ENCODE results near the gene PEX10.
A peak's percentile ranks its signal among the peaks of the same experiment; 100 is the strongest.

Gene PEX10

DNA sequence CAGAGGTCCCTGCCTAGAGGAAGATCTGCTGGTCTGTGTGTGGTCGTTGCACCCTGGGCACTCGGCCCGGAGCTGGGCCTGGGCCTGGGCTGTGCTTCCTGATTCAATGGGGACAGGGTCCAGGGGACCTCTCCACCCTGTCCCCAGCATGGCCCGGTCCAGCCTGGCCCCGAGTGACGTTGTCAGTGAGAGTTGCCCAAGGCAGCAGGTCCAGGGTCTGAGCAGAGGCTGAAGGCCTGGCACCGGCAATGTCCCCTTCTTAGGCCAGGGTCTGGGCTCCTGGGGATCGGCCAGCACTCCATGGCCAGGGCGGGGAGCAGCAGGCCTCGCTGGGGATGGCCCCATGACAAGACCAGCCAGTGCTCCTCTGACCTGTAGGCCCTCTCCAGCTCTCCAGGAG, 15.6 kb upstream of the PEX10 start:
- Histone ChIP-seq H3K4me3 (ENCODE audit: insufficient read depth, low read depth, low read length, poor library complexity, severe bottlenecking) (no peak overlapping the region), H3K4me1 (ENCODE audit: control insufficient read depth, insufficient read depth, low read length, poor library complexity, severe bottlenecking) (no peaks in the 10 kb centered on the region), H3K27ac (ENCODE audit: insufficient read depth, low read length, poor library complexity, severe bottlenecking) (no peak overlapping the region), H3K36me3 (ENCODE audit: control insufficient read depth, insufficient read depth, low read length) (no peaks in the 10 kb centered on the region), H3K27me3 (replicated peaks; ENCODE audit: control insufficient read depth, insufficient read depth, low read length, poor library complexity, severe bottlenecking) (no peaks in the 10 kb centered on the region), H3K9me3 (ENCODE audit: control insufficient read depth, low read length) (no peaks in the 10 kb centered on the region)
- DNase-seq: no peak

DNA sequence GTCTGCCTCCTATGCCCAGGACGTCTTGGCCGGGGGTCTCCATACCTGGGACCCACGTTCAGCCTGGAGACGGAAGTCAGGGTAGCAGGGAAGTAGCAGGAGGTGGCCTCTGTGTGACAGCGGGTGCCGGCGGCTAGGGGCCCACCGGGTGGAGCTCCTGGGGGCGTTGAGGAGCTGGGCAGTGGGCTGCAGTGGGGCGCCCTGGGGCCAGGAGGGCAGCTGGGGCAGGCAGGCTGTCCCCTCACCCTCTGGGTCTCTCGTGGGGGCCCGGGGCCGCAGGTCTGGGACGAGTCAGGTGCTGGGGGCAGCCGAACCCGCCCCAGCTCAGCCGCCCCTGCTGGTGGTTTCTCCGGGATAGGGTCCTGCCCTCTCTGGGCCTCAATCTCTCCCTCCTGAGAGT, 14.7 kb upstream of the PEX10 start:
- no peak overlapping the region for H3K27ac ChIP-seq (ENCODE audit: insufficient read depth, low read length, poor library complexity, severe bottlenecking)
- H3K4me1 ChIP-seq (ENCODE audit: control insufficient read depth, insufficient read depth, low read length, poor library complexity, severe bottlenecking): no peaks in the 10 kb centered on the region
- no peaks in the 10 kb centered on the region for H3K36me3 ChIP-seq (ENCODE audit: control insufficient read depth, insufficient read depth, low read length)
- no peaks in the 10 kb centered on the region for H3K27me3 ChIP-seq (replicated peaks; ENCODE audit: control insufficient read depth, insufficient read depth, low read length, poor library complexity, severe bottlenecking)
- H3K9me3 ChIP-seq (ENCODE audit: control insufficient read depth, low read length): no peaks in the 10 kb centered on the region
- no peak for DNase-seq
- H3K4me3 ChIP-seq (ENCODE audit: insufficient read depth, low read depth, low read length, poor library complexity, severe bottlenecking): no peak overlapping the region

DNA sequence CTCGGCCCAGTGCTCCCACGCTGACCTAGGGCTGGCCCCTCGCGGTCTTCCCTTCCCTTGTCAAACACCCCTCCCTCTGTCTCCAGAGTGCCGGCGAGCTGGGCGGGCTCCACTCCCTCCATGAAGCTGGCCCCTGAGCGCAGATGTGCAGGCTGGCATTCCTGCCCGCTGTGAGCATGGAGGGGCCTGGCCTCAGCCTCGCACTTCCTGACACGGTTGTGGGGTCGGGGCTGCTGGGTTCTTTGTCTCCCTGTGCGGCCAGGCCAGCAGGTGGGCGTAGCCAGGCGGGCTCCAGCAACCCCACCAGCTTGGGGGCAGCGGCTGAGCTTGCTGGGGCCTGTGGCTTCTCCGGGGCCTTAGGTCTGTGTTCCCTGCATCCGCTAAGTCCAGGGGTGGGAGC, 14.2 kb upstream of the PEX10 start:
- no peak for DNase-seq
- H3K27ac ChIP-seq (ENCODE audit: insufficient read depth, low read length, poor library complexity, severe bottlenecking): no peak overlapping the region
- no peaks in the 10 kb centered on the region for H3K9me3 ChIP-seq (ENCODE audit: control insufficient read depth, low read length)

DNA sequence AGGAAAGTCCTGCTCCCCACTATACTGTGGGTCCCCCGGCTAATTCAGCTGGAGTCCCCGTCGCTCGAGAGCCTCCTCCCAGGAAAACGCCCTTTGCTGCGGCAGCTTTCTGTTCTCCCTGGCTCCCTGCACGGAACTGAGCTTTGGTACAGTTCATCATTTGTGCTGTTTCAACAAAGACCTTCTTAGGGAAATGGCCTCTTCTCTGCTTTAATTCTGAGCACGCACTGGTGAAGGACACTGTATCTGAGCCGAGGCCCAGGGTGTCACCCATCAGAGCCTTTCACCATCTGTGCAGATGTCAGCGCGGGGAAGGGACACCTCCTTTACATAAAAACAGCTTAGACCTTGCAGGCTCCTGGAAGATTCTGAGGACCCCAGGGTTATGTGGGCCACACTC, 13.5 kb upstream of the PEX10 start:
- DNase-seq: no peak
- H3K27me3 ChIP-seq (replicated peaks; ENCODE audit: control insufficient read depth, insufficient read depth, low read length, poor library complexity, severe bottlenecking): no peaks in the 10 kb centered on the region
- no peaks in the 10 kb centered on the region for H3K4me1 ChIP-seq (ENCODE audit: control insufficient read depth, insufficient read depth, low read length, poor library complexity, severe bottlenecking)
- H3K36me3 ChIP-seq (ENCODE audit: control insufficient read depth, insufficient read depth, low read length): no peaks in the 10 kb centered on the region
- H3K4me3 ChIP-seq (ENCODE audit: insufficient read depth, low read depth, low read length, poor library complexity, severe bottlenecking): no peak overlapping the region
- H3K9me3 ChIP-seq (ENCODE audit: control insufficient read depth, low read length): no peaks in the 10 kb centered on the region
- H3K27ac ChIP-seq (ENCODE audit: insufficient read depth, low read length, poor library complexity, severe bottlenecking): no peak overlapping the region

More for the DNA sequence above, 14.2 kb upstream of the PEX10 start:
- H3K4me3 ChIP-seq (ENCODE audit: insufficient read depth, low read depth, low read length, poor library complexity, severe bottlenecking): no peak overlapping the region
- H3K4me1 ChIP-seq (ENCODE audit: control insufficient read depth, insufficient read depth, low read length, poor library complexity, severe bottlenecking): no peaks in the 10 kb centered on the region
- no peaks in the 10 kb centered on the region for H3K27me3 ChIP-seq (replicated peaks; ENCODE audit: control insufficient read depth, insufficient read depth, low read length, poor library complexity, severe bottlenecking)
- no peaks in the 10 kb centered on the region for H3K36me3 ChIP-seq (ENCODE audit: control insufficient read depth, insufficient read depth, low read length)

DNA sequence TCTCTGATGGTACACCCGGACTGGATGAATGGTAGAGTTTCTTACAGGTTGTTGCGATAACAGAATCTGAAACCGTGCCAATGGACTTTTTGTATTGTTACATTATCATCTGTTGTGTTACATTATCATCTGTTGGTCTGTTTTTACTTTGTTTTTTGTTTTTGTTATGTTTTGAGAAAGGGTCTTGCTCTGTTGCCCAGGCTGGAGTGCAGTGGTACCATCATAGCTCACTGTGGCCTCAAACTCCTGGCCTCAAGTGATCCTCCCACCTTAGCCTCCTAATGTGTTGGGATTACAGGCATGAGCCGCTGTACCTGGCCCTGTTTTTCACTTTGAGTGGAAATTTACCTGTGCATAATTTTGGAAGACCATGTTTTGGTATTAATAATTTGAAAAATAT, 10.2 kb upstream of the PEX10 start:
- H3K27me3 ChIP-seq (replicated peaks; ENCODE audit: control insufficient read depth, insufficient read depth, low read length, poor library complexity, severe bottlenecking): no peaks in the 10 kb centered on the region
- H3K9me3 ChIP-seq (ENCODE audit: control insufficient read depth, low read length): no peaks in the 10 kb centered on the region
- H3K4me3 ChIP-seq (ENCODE audit: insufficient read depth, low read depth, low read length, poor library complexity, severe bottlenecking): no peak overlapping the region

DNA sequence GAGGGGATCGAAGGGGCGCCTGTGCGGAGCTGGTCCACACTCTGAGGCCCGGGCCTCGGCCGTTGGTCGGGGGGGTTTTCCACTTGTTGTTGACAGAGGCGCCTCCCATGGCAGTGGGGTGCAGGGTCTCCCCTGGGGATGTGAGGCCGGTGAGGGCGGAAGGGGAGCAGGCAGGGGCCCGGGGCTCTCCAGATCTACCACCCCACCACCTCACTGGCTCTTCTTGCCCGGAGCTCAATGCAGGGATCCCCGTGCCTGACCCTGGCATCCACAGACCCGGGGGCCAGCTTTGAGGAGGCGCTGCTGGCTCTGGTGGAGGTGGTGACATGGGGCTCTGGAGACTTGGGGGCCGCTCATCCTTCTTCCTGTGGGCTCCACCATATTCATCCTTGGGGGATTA, 7.1 kb upstream of the PEX10 start:
- Histone ChIP-seq H3K4me1 (ENCODE audit: control insufficient read depth, insufficient read depth, low read length, poor library complexity, severe bottlenecking) (peaks cover 26% of the 10 kb centered on the region), H3K9me3 (ENCODE audit: control insufficient read depth, low read length) (no peaks in the 10 kb centered on the region), H3K36me3 (ENCODE audit: control insufficient read depth, insufficient read depth, low read length) (no peaks in the 10 kb centered on the region), H3K27ac (ENCODE audit: insufficient read depth, low read length, poor library complexity, severe bottlenecking) (no peak overlapping the region), H3K4me3 (ENCODE audit: insufficient read depth, low read depth, low read length, poor library complexity, severe bottlenecking) (no peak overlapping the region), H3K27me3 (replicated peaks; ENCODE audit: control insufficient read depth, insufficient read depth, low read length, poor library complexity, severe bottlenecking) (no peaks in the 10 kb centered on the region)
- DNase-seq: no peak

More for the DNA sequence above, 10.2 kb upstream of the PEX10 start:
- Histone ChIP-seq H3K36me3 (ENCODE audit: control insufficient read depth, insufficient read depth, low read length) (no peaks in the 10 kb centered on the region), H3K27ac (ENCODE audit: insufficient read depth, low read length, poor library complexity, severe bottlenecking) (no peak overlapping the region), H3K4me1 (ENCODE audit: control insufficient read depth, insufficient read depth, low read length, poor library complexity, severe bottlenecking) (peaks cover under 1% of the 10 kb centered on the region)
- no peak for DNase-seq

DNA sequence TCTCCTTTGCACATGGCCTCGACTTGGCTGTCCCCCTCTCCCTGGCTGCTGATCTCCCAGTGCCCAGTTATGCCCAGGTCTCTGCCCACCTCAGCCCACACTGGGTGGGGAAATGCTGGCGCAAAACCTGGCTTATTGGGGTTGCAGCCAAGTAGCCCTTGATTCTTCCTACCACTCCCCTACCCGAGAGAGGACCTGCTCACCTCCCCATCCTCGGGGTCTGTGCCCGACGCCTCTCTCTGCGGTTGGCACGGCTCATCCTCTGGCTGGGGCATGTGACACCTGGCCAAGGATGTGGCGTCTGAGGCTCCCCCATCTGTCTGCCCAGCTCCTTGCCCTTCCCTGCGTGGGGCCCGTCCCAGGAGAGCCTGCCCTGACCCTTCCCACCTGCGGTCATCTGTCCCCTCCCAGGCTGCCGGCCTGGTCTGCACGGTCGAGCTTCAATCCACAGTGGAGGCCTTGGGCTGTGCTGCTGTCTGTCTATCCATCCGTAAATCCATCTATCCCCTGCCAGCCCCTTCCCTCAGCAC, 6.5 kb upstream of the PEX10 start:
- no peaks in the 10 kb centered on the region for H3K36me3 ChIP-seq (ENCODE audit: control insufficient read depth, insufficient read depth, low read length)
- H3K4me1 ChIP-seq (ENCODE audit: control insufficient read depth, insufficient read depth, low read length, poor library complexity, severe bottlenecking): peaks cover 31% of the 10 kb centered on the region
- no peak overlapping the region for H3K4me3 ChIP-seq (ENCODE audit: insufficient read depth, low read depth, low read length, poor library complexity, severe bottlenecking)
- H3K27ac ChIP-seq (ENCODE audit: insufficient read depth, low read length, poor library complexity, severe bottlenecking): no peak overlapping the region
- no peak for DNase-seq
- H3K9me3 ChIP-seq (ENCODE audit: control insufficient read depth, low read length): no peaks in the 10 kb centered on the region
- no peaks in the 10 kb centered on the region for H3K27me3 ChIP-seq (replicated peaks; ENCODE audit: control insufficient read depth, insufficient read depth, low read length, poor library complexity, severe bottlenecking)

DNA sequence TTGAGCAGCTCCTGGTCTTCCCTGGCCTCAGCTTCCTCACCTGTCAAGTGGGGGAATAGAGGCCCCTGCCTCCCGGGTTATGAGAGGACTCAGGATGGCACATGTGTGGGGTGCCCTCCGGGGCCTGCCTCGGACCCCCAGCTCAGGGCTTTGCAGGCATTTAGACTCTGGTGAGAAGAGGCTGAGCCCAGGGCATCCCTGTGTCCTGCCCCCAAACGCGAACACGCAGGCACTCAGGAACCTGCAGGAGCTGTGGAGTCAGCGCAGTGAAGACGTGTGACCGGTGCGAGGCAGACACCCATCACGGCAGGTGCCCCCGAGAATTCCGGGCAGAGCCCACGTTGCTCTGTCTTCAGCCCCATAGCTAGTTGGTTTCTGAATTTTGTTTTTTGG, 5.5 kb upstream of the PEX10 start:
- no peak overlapping the region for H3K27ac ChIP-seq (ENCODE audit: insufficient read depth, low read length, poor library complexity, severe bottlenecking)
- DNase-seq: no peak
- H3K4me1 ChIP-seq (ENCODE audit: control insufficient read depth, insufficient read depth, low read length, poor library complexity, severe bottlenecking): peaks cover 41% of the 10 kb centered on the region
- H3K9me3 ChIP-seq (ENCODE audit: control insufficient read depth, low read length): no peaks in the 10 kb centered on the region
- H3K4me3 ChIP-seq (ENCODE audit: insufficient read depth, low read depth, low read length, poor library complexity, severe bottlenecking): no peak overlapping the region
- H3K27me3 ChIP-seq (replicated peaks; ENCODE audit: control insufficient read depth, insufficient read depth, low read length, poor library complexity, severe bottlenecking): no peaks in the 10 kb centered on the region
- no peaks in the 10 kb centered on the region for H3K36me3 ChIP-seq (ENCODE audit: control insufficient read depth, insufficient read depth, low read length)

DNA sequence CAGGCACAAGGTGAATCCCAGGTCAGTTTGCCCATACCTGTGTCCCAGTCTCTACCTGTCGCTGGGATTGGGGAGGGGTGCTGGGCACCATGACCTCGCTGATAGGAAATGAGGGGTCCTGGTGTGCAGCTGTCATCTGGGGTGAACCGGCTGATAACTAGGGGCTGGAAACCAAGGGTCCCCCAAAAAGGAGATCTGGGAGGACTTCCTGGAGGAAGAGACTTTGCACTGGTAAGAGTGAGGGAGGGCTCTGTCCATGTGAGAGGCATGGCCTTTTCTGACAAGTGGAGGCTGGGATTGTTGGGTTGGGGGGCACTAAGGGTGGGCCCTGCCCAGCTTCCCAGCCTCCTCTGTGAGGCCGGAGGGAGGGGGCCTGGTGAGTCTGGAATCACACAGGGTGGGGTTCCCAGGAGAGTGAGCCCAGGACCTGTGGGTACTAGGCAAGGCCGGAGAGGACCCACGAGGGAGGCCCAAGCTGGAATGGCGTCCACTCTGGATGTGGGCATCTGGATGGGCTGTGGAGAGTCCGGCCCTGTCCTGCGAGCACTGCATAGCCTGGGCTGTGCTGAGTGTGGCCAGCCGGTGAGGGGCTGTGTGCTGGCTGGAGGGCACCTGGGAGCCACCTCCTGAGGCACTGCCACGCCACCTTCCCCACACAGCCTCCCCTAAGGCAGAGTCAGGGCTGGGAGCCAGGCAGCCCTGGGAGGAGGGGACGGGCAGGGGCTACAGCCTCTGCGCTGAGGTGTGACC, 4.9 kb upstream of the PEX10 start:
- Histone ChIP-seq H3K27ac (ENCODE audit: insufficient read depth, low read length, poor library complexity, severe bottlenecking) (no peak overlapping the region), H3K9me3 (ENCODE audit: control insufficient read depth, low read length) (no peaks in the 10 kb centered on the region), H3K4me1 (ENCODE audit: control insufficient read depth, insufficient read depth, low read length, poor library complexity, severe bottlenecking) (peaks cover 43% of the 10 kb centered on the region), H3K4me3 (ENCODE audit: insufficient read depth, low read depth, low read length, poor library complexity, severe bottlenecking) (peak overlapping the region; percentile 50), H3K27me3 (replicated peaks; ENCODE audit: control insufficient read depth, insufficient read depth, low read length, poor library complexity, severe bottlenecking) (no peaks in the 10 kb centered on the region), H3K36me3 (ENCODE audit: control insufficient read depth, insufficient read depth, low read length) (no peaks in the 10 kb centered on the region)
- no peak for DNase-seq

DNA sequence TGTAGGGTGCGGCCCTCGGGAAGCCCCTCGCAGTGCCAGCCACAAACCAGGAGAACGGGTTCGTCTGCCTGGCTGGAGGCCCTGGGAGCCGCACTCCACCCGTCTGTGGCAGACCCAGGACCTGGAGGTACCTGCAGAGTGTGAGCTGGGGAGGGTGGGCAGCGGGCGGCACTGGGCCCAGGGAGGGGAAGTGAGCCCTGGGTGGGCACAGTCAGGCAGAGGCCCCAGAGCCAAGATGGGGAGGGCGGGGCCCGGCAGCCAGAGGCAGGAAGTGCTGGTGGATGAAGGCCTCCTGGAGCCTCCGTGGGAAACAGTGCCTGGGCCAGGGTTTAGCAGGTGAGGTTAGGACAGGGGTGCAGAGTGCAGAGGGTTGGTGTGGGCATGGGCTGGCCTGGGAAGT, 4.0 kb upstream of the PEX10 start:
- H3K4me3 ChIP-seq (ENCODE audit: insufficient read depth, low read depth, low read length, poor library complexity, severe bottlenecking): peak overlapping the region; percentile 50
- no peaks in the 10 kb centered on the region for H3K36me3 ChIP-seq (ENCODE audit: control insufficient read depth, insufficient read depth, low read length)
- DNase-seq: no peak
- H3K4me1 ChIP-seq (ENCODE audit: control insufficient read depth, insufficient read depth, low read length, poor library complexity, severe bottlenecking): peaks cover 48% of the 10 kb centered on the region
- no peaks in the 10 kb centered on the region for H3K9me3 ChIP-seq (ENCODE audit: control insufficient read depth, low read length)
- H3K27ac ChIP-seq (ENCODE audit: insufficient read depth, low read length, poor library complexity, severe bottlenecking): peak overlapping the region; percentile 59
- no peaks in the 10 kb centered on the region for H3K27me3 ChIP-seq (replicated peaks; ENCODE audit: control insufficient read depth, insufficient read depth, low read length, poor library complexity, severe bottlenecking)

Measured in effector memory CD4-positive, alpha-beta T cell (primary cell).